Measurements from ENCODE around the gene CDH4. TPM values are rescaled to one million over a fixed set of nuclear protein-coding genes. Genes with fewer than 3 reads are reported as not detected.

CDH4 gene
- total RNA-seq, 1 experiment from 2014 or later: 25.0 TPM

DNA sequence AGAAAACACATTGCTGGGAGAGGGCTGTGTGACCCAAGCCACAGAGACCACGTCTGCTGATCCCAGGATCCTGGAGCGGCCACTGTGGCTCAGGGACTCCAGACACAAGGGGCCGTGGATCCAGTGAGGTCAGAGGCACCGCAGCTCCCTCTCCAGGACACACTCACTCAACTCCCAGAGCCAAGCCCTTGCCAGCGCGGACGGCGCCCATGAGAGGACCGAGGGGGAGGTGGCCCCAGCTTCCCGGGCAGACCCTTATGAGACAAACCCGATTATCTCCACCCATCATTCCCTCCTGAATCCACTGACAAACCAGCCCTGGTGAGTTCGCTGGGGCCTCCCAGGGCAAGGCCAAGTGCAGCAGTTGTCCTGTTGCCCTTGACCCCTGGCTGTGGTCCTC, 612.4 kb downstream of the CDH4 start:
- no peaks in the 10 kb centered on the region for H3K36me3 Mint-ChIP-seq (ENCODE audit: insufficient read depth, unreplicated experiment)
- CTCF ChIA-PET: interaction anchor here (0.7 kb wide), 1 partner anchor 22 kb away, joined by 3 read pairs; no protein-coding TSS in a partner anchor
- DNase-seq (ENCODE audit: unreplicated experiment): no peak
- intact Hi-C loops (cut with micrococcal nuclease): no loop called here
- POLR2A ChIA-PET: no interaction called here
- TF ChIP-seq, protein P1, sequence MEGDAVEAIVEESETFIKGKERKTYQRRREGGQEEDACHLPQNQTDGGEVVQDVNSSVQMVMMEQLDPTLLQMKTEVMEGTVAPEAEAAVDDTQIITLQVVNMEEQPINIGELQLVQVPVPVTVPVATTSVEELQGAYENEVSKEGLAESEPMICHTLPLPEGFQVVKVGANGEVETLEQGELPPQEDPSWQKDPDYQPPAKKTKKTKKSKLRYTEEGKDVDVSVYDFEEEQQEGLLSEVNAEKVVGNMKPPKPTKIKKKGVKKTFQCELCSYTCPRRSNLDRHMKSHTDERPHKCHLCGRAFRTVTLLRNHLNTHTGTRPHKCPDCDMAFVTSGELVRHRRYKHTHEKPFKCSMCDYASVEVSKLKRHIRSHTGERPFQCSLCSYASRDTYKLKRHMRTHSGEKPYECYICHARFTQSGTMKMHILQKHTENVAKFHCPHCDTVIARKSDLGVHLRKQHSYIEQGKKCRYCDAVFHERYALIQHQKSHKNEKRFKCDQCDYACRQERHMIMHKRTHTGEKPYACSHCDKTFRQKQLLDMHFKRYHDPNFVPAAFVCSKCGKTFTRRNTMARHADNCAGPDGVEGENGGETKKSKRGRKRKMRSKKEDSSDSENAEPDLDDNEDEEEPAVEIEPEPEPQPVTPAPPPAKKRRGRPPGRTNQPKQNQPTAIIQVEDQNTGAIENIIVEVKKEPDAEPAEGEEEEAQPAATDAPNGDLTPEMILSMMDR (IDR thresholded peaks at IDR 0.05; ENCODE audit: unreplicated experiment): no peak
- no peak overlapping the region for H3K27ac Mint-ChIP-seq (ENCODE audit: low read depth, unreplicated experiment)
- BruUV-seq (replicated peaks): no TSS peak
- no peaks in the 10 kb centered on the region for H3K4me1 Mint-ChIP-seq (ENCODE audit: insufficient read depth, unreplicated experiment)
- H3K9me3 Mint-ChIP-seq (ENCODE audit: unreplicated experiment): no peaks in the 10 kb centered on the region
- H3K4me3 Mint-ChIP-seq (ENCODE audit: unreplicated experiment): no peak overlapping the region
- no peaks in the 10 kb centered on the region for H3K27me3 Mint-ChIP-seq (ENCODE audit: insufficient read depth, unreplicated experiment)

DNA sequence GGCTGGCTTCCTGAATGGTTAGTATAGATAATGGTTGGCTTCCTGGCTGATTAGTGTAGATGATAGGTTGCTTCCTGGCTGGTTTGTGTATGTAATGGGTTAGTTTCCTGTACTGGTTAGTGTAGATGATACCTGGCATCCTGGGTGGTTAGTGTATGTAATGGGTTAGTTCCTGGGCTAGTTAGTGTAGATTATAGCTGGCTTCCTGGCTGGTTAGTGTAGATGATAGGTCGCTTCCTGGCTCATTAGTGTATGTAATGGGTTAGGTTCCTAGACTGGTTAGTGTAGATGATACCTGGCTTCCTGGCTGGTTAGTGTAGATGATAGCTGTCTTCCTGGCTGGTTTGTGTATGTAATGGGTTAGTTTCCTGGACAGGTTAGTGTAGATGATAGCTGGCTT, 613.3 kb downstream of the CDH4 start:
- no peaks in the 10 kb centered on the region for H3K36me3 Mint-ChIP-seq (ENCODE audit: insufficient read depth, unreplicated experiment)
- no peaks in the 10 kb centered on the region for H3K4me1 Mint-ChIP-seq (ENCODE audit: insufficient read depth, unreplicated experiment)
- TF ChIP-seq, protein P1 (IDR thresholded peaks at IDR 0.05; ENCODE audit: unreplicated experiment): no peak
- ChIA-PET POLR2A (no interaction called here), CTCF (interaction anchor here (0.6 to 1.3 kb wide), 4 partner anchors 21 to 517 kb away, joined by 3 read pairs; no protein-coding TSS in a partner anchor)
- H3K27me3 Mint-ChIP-seq (ENCODE audit: insufficient read depth, unreplicated experiment): no peaks in the 10 kb centered on the region
- intact Hi-C loops (cut with micrococcal nuclease): no loop called here
- H3K27ac Mint-ChIP-seq (ENCODE audit: low read depth, unreplicated experiment): no peak overlapping the region
- DNase-seq (ENCODE audit: unreplicated experiment): no peak
- BruUV-seq (replicated peaks): no TSS peak
- no peaks in the 10 kb centered on the region for H3K9me3 Mint-ChIP-seq (ENCODE audit: unreplicated experiment)
- no peak overlapping the region for H3K4me3 Mint-ChIP-seq (ENCODE audit: unreplicated experiment)

DNA sequence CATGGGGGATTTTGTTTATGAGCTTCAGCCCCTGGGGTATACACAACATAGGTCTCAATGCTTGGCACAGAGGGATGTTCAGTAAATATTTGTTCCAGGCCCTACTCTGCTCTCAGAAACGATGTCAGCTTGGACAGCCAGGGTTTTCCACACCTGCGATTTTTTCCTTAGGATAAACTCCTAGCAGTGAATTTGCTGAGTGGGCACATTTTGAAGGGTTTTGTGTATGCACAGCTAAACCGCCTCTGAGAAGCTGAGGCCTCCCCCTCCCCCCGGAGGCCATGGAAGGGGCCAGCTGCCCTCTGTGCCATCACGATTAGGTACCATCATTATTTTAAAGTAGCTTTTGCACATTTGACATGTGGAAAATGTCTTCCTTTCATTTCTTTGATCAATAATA, 614.1 kb downstream of the CDH4 start:
- TF ChIP-seq, protein P1 (IDR thresholded peaks at IDR 0.05; ENCODE audit: unreplicated experiment): no peak
- ChIA-PET POLR2A (no interaction called here), CTCF (interaction anchor here (0.6 to 1.6 kb wide), 4 partner anchors 20 to 1655 kb away, joined by 3 to 7 read pairs (median 3); no protein-coding TSS in a partner anchor)
- no peaks in the 10 kb centered on the region for H3K4me1 Mint-ChIP-seq (ENCODE audit: insufficient read depth, unreplicated experiment)
- no TSS peak for BruUV-seq (replicated peaks)
- H3K9me3 Mint-ChIP-seq (ENCODE audit: unreplicated experiment): no peaks in the 10 kb centered on the region
- no peaks in the 10 kb centered on the region for H3K27me3 Mint-ChIP-seq (ENCODE audit: insufficient read depth, unreplicated experiment)
- intact Hi-C loops (cut with micrococcal nuclease): no loop called here
- H3K27ac Mint-ChIP-seq (ENCODE audit: low read depth, unreplicated experiment): no peak overlapping the region
- no peak for DNase-seq (ENCODE audit: unreplicated experiment)
- H3K36me3 Mint-ChIP-seq (ENCODE audit: insufficient read depth, unreplicated experiment): no peaks in the 10 kb centered on the region
- H3K4me3 Mint-ChIP-seq (ENCODE audit: unreplicated experiment): no peak overlapping the region

DNA sequence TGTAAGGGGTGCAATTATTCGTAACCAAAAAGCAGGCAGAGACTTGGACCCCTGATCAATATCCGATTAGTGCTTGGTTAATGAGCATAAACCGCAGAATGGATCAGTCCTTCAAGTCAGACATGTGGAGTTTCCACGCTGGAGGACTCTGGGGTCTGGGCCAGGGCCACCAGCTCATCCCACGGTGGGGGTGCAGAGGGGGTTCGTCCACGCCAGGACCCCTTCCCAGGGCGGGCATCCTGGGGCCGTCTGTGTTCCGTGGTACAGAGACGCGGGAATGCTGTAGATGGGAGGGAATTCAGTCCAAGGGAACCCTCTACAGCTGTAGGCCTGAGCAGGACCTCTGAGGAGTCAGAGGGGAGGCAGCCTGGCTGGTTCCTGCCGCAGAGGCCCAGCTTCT, 615.9 kb downstream of the CDH4 start:
- ChIA-PET CTCF (interaction anchor here (0.5 to 1.1 kb wide), 4 partner anchors 120 to 1928 kb away, joined by 3 read pairs; partner anchors contain the start of genes FAM217B and PPP1R3D), POLR2A (no interaction called here)
- Mint-ChIP-seq H3K27ac (ENCODE audit: low read depth, unreplicated experiment) (no peak overlapping the region), H3K4me1 (ENCODE audit: insufficient read depth, unreplicated experiment) (no peaks in the 10 kb centered on the region), H3K27me3 (ENCODE audit: insufficient read depth, unreplicated experiment) (no peaks in the 10 kb centered on the region), H3K4me3 (ENCODE audit: unreplicated experiment) (no peak overlapping the region), H3K36me3 (ENCODE audit: insufficient read depth, unreplicated experiment) (no peaks in the 10 kb centered on the region), H3K9me3 (ENCODE audit: unreplicated experiment) (no peaks in the 10 kb centered on the region)
- DNase-seq (ENCODE audit: unreplicated experiment): no peak
- TF ChIP-seq, protein P1 (IDR thresholded peaks at IDR 0.05; ENCODE audit: unreplicated experiment): no peak
- no TSS peak for BruUV-seq (replicated peaks)
- intact Hi-C loops (cut with micrococcal nuclease): no loop called here

Data from MCF 10A (cell line).